ENCODE results near the gene SIMC1. TPM values are rescaled to one million over a fixed set of nuclear protein-coding genes. Genes with fewer than 3 reads are reported as not detected.

The SIMC1 gene
- total RNA-seq, 4 donors from 2014 or later, result 9.0 to 20.2 (median 13.1) TPM

DNA sequence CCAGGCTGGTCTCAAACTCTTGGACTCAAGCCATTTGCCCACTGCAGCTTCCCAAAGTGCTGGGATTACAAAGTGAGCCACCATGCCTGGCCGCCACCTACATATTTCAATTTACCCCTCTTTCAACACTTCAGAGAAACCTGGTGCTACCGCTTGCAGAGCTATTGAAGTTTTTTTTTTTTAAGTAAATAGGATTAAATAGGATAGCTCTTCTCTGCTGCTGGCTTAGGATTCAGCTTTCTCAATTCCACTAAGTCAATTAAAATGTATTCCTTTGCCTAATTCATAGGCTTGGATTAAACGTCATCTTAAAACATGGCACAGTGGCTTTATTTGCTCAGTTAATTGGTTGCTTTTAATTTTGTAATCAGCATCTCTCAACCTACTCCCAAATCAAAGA, 82.4 kb downstream of the SIMC1 start:
- no peaks in the 10 kb centered on the region for H3K27me3 ChIP-seq
- TF ChIP-seq POLR2A (IDR thresholded peaks at IDR 0.05), result no peak
- TF ChIP-seq, protein P1, sequence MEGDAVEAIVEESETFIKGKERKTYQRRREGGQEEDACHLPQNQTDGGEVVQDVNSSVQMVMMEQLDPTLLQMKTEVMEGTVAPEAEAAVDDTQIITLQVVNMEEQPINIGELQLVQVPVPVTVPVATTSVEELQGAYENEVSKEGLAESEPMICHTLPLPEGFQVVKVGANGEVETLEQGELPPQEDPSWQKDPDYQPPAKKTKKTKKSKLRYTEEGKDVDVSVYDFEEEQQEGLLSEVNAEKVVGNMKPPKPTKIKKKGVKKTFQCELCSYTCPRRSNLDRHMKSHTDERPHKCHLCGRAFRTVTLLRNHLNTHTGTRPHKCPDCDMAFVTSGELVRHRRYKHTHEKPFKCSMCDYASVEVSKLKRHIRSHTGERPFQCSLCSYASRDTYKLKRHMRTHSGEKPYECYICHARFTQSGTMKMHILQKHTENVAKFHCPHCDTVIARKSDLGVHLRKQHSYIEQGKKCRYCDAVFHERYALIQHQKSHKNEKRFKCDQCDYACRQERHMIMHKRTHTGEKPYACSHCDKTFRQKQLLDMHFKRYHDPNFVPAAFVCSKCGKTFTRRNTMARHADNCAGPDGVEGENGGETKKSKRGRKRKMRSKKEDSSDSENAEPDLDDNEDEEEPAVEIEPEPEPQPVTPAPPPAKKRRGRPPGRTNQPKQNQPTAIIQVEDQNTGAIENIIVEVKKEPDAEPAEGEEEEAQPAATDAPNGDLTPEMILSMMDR (IDR thresholded peaks at IDR 0.05), result no peak
- peaks cover 5 to 12% of the 10 kb centered on the region in 2 donors for H3K36me3 ChIP-seq
- no peaks in the 10 kb centered on the region for H3K4me1 ChIP-seq
- 96 to 98% methylated on average over 3 of the region's 3 CpGs for WGBS, 2 donors
- no peaks in the 10 kb centered on the region for H3K9me3 ChIP-seq
- no peak overlapping the region for H3K27ac ChIP-seq
- H3K4me3 ChIP-seq (replicated peaks in 1 of 3), result no peak overlapping the region
- intact Hi-C loops (cut with DNase I), result no loop called here
- no peak for DNase-seq

DNA sequence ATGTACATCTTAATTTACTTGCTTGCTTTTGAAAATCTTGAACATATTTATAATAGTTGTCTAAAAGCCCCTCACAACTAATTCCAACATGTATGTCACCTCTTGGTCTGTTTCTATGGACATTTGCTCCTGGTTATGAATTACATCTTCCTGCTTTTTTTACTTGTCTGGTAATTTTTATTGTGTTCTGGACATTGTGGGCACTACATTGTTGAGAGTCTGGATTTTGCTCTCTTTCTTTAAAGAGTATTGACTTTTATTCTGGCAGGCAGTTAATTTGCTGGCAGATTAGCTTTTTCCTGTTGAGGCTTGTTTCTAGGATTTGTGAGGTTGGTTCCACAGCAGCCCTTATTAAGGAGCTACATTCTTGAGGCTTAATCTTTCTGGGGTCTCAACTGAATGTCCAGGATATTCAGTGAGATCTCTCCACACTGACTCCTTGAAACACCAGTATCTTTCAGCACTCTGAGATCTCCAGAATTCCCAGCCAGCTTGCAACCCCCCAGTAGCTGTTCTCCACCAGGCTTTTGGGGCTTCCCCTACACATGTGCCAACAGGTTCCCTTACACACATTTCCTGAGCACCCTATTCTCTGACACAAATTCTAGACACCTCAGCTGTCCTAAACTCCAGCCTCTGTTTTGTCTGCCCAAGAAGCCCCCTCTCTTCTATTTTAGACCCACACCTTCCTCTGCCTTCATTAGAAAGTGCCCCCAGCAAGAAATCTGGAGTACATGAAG, 96.0 kb downstream of the SIMC1 start:
- TF ChIP-seq POLR2A (IDR thresholded peaks at IDR 0.05), result no peak
- TF ChIP-seq, protein P1 (IDR thresholded peaks at IDR 0.05), result no peak
- Histone ChIP-seq H3K9me3 (no peaks in the 10 kb centered on the region), H3K4me3 (replicated peaks in 1 of 3) (no peak overlapping the region), H3K27ac (no peak overlapping the region), H3K36me3 (no peaks in the 10 kb centered on the region), H3K27me3 (no peaks in the 10 kb centered on the region), H3K4me1 (no peaks in the 10 kb centered on the region)
- no peak for DNase-seq
- intact Hi-C loops (cut with DNase I), result no loop called here

DNA sequence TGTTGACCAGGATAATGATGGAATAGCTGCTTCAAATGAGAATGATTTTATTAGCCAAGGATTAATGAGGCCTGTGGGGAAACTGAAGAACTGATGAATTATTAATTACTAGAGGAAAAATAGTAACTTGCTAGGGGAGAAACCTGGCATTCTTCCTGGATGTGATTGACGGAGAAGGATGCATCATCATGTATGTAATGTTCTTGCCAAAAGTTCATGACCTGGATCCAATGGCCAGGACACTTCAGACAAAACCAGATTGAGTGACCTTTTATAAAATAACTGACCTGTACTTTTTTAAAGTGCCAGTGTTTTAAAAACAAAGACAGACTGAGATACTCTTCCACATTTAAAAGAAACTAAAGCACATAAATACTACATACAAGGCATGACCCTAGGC, 99.7 kb downstream of the SIMC1 start:
- WGBS, 2 donors, result 57 to 68% methylated on average over 1 of the region's 1 CpG
- Histone ChIP-seq H3K9me3 (no peaks in the 10 kb centered on the region), H3K27me3 (no peaks in the 10 kb centered on the region), H3K36me3 (no peaks in the 10 kb centered on the region), H3K27ac (no peak overlapping the region), H3K4me1 (no peaks in the 10 kb centered on the region), H3K4me3 (replicated peaks in 1 of 3) (no peak overlapping the region)
- DNase-seq, result no peak
- intact Hi-C loops (cut with DNase I), result no loop called here
- no peak for TF ChIP-seq POLR2A (IDR thresholded peaks at IDR 0.05)
- TF ChIP-seq, protein P1 (IDR thresholded peaks at IDR 0.05), result no peak

DNA sequence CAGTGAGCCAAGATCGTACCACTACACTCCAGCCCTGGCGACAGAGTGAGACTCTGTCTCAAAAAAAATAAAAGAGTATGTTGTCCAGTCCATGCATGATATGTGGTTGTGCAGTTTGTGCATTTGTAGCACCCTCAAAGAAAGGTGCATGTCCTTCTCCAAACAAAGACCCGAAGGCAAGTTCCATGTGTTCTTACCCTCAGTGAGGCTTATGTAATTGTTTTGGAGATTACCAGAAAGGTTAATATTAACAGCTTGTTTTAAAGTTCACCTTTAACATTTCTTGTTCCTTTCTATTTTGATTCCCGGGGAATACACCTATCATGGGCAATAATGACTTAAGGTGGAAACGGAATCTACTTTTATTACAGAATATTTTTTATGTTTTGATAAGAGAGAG, 101.1 kb downstream of the SIMC1 start:
- TF ChIP-seq, protein P1 (IDR thresholded peaks at IDR 0.05), result no peak
- no peak for TF ChIP-seq POLR2A (IDR thresholded peaks at IDR 0.05)
- Histone ChIP-seq H3K4me3 (replicated peaks in 1 of 3) (no peak overlapping the region), H3K27me3 (no peaks in the 10 kb centered on the region), H3K4me1 (no peaks in the 10 kb centered on the region), H3K36me3 (no peaks in the 10 kb centered on the region), H3K27ac (no peak overlapping the region), H3K9me3 (no peaks in the 10 kb centered on the region)
- 90 to 93% methylated on average over 5 of the region's 5 CpGs for WGBS, 2 donors
- intact Hi-C loops (cut with DNase I), result no loop called here
- no peak for DNase-seq

DNA sequence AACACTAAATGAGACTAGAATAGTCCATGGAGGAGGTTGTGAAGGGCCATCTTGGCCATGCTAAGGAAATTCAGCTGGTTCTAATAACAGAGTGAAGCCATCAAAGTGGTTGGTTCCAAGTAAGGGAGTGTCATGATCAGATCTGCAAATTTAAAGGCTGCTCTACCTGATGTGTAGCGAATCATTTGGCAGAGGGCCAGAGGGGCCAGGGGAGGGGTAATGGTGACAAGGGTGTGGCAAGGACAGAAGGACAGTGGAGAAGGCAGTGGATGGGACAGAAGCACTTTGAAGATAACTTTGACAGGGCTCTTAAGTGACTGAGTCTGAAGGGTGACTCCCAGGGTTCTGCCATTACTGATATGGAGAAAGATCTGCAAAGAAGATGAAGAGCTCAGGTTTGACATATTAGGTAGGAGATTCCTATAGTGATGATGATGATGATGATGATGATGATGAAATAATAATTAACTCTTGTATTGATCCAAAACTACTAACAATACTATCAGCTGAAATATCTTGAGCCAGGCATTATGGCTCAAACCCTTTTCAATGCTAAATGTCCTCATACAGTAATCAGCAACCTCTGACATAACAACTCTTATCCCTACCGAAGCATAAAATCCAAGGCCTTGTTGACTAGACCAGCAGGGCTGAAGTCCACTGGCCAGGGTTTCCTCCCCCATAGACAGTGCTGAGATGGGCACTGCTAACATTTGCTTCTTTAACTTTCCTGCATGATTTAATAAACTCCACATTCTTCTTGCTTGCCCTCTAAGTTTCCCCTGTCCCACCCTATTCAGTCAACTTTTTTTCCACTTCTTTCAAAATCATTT, 103.3 kb downstream of the SIMC1 start:
- H3K27ac ChIP-seq, result no peak overlapping the region
- no peak for TF ChIP-seq POLR2A (IDR thresholded peaks at IDR 0.05)
- TF ChIP-seq, protein P1 (IDR thresholded peaks at IDR 0.05), result no peak
- WGBS, 2 donors, result 77 to 80% methylated on average over 2 of the region's 2 CpGs
- no peak overlapping the region for H3K4me3 ChIP-seq (replicated peaks in 1 of 3)
- H3K9me3 ChIP-seq, result no peaks in the 10 kb centered on the region
- peaks cover 10 to 20% of the 10 kb centered on the region in 2 donors for H3K36me3 ChIP-seq
- no peak for DNase-seq
- intact Hi-C loops (cut with DNase I), result no loop called here
- H3K27me3 ChIP-seq, result no peaks in the 10 kb centered on the region
- H3K4me1 ChIP-seq, result no peaks in the 10 kb centered on the region
